ENCODE data around the gene SLCO2B1.

- TF ChIP-seq CTCF (IDR thresholded peaks at IDR 0.05; ENCODE audit: insufficient read depth, low read length): no peak
- TF ChIP-seq POLR2AphosphoS5 (IDR thresholded peaks at IDR 0.05; ENCODE audit: low read depth): no peak
- no peak for TF ChIP-seq REST (IDR thresholded peaks at IDR 0.05; ENCODE audit: insufficient replicate concordance, low read depth)
Observed at GRCh38 chr11:75167617-75168016, 16.7 kb downstream of the SLCO2B1 start.

All from HL-60 (cell line).